HEK293T (cell line): Measurements from ENCODE around the gene SLC34A1.
"Not testable (repeated sequence)": the region's sequence is repeated elsewhere in the genome, so short reads cannot be mapped to it uniquely, and the experiment has no call there.

Source experiments
- CTCF ChIA-PET: fragments of 350-600 bp; formaldehyde crosslinking; extraction: SDS; loops from one replicate; lab custom pipeline; 2021; ENCODE audit warnings: antibody characterized with exemption, inconsistent platforms; lab: Yijun Ruan, JAX
- POLR2A ChIA-PET: fragments of 350-600 bp; formaldehyde crosslinking; extraction: SDS; loops from one replicate; lab custom pipeline; 2020; ENCODE audit warnings: antibody characterized with exemption, inconsistent platforms; lab: Yijun Ruan, JAX
- DNase-seq: peaks from one replicate; pipeline ENCODE4 v3.0.0; 2012; ENCODE audit warnings: mixed read lengths; ENCODE audit errors: extremely low spot score
- ARNT ChIP-seq: fragments of 450-650 bp; IDR thresholded peaks from 2 replicates; pipeline ENCODE4 v1.6.1; 2017; ENCODE audit warnings: mild to moderate bottlenecking
- BHLHE40 ChIP-seq: fragments of 450-650 bp; IDR thresholded peaks from 2 replicates; pipeline ENCODE4 v1.6.1; 2016; ENCODE audit warnings: mild to moderate bottlenecking, moderate library complexity, borderline replicate concordance
- CTBP1 ChIP-seq: fragments of 450-650 bp; IDR thresholded peaks from 2 replicates; pipeline ENCODE4 v1.6.1; 2016; ENCODE audit warnings: borderline replicate concordance
- ELF4 ChIP-seq: fragments of 450-650 bp; IDR thresholded peaks from 2 replicates; pipeline ENCODE4 v1.6.1; 2017; ENCODE audit warnings: antibody characterized with exemption
- FOXA1 ChIP-seq: fragments of 450-650 bp; IDR thresholded peaks from 2 replicates; pipeline ENCODE4 v1.6.1; 2016; ENCODE audit warnings: mild to moderate bottlenecking
- FOXK2 ChIP-seq: fragments of 450-650 bp; IDR thresholded peaks from 2 replicates; pipeline ENCODE4 v1.6.1; 2016; ENCODE audit warnings: mild to moderate bottlenecking
- FOXM1 ChIP-seq: fragments of 450-650 bp; IDR thresholded peaks from 2 replicates; pipeline ENCODE4 v1.6.1; 2017; ENCODE audit warnings: mild to moderate bottlenecking, borderline replicate concordance
- HDGF ChIP-seq: fragments of 450-650 bp; IDR thresholded peaks from 2 replicates; pipeline ENCODE4 v1.6.1; 2017; ENCODE audit warnings: antibody characterized with exemption, borderline replicate concordance
- L3MBTL2 ChIP-seq: fragments of 450-650 bp; conservative IDR thresholded peaks from 2 replicates; pipeline ENCODE4 v1.6.1; 2016; ENCODE audit warnings: mild to moderate bottlenecking
- LEF1 ChIP-seq: fragments of 450-650 bp; IDR thresholded peaks from 2 replicates; pipeline ENCODE4 v1.6.1; 2017; ENCODE audit warnings: mild to moderate bottlenecking, borderline replicate concordance
- NFRKB ChIP-seq: fragments of 450-650 bp; IDR thresholded peaks from 2 replicates; pipeline ENCODE4 v1.6.1; 2016; ENCODE audit warnings: mild to moderate bottlenecking, moderate library complexity
- SP1 ChIP-seq: fragments of 450-650 bp; IDR thresholded peaks from 2 replicates; pipeline ENCODE4 v1.6.1; 2017
- SUZ12 ChIP-seq: fragments of 450-650 bp; IDR thresholded peaks from 2 replicates; pipeline ENCODE4 v1.6.1; 2016; ENCODE audit warnings: mild to moderate bottlenecking
- TARDBP ChIP-seq: fragments of 450-650 bp; IDR thresholded peaks from 2 replicates; pipeline ENCODE4 v1.6.1; 2016
- ZNF384 ChIP-seq: fragments of 450-650 bp; IDR thresholded peaks from 2 replicates; pipeline ENCODE4 v1.6.1; 2016
- TF ChIP-seq, protein P1 (sequence below): fragments of 450-650 bp; IDR thresholded peaks from 2 replicates; pipeline ENCODE4 v1.6.1; 2016

SLC34A1 gene

DNA sequence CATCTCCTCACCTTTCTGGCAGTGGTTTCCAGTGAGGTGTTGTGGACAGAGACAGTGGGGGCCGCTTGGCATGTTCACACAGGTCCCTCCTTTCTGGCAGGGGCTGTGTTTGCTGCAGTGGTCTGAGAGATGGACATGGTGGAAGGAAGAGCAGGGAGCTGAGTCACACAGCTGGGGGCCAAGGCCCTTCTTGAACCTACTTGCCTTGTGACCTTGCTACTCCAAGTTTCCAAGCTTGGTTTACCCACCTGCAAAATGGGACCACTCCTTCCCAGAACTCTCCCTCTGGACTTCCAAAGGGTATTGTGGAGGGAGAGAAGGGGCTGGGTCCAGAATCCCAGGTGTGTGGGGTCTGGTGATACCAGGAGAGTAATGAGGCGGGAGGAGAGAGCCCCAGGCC is 21.1 kb downstream of the SLC34A1 start:
- POLR2A ChIA-PET = interaction anchor here (0.6 to 4.5 kb wide), 4 partner anchors 18 to 49 kb away, joined by 3 to 46 read pairs (median 18); partner anchors contain the start of gene GRK6
- CTCF ChIA-PET = interaction anchor here (0.8 to 5.0 kb wide), 9 partner anchors 12 to 96 kb away, joined by 3 to 50 read pairs (median 8); partner anchors contain the start of genes GRK6 and PRR7
- TF ChIP-seq FOXK2 (no peak), BHLHE40 (no peak), SP1 (no peak), L3MBTL2 (no peak), CTBP1 (no peak)
- DNase-seq = no peak

DNA sequence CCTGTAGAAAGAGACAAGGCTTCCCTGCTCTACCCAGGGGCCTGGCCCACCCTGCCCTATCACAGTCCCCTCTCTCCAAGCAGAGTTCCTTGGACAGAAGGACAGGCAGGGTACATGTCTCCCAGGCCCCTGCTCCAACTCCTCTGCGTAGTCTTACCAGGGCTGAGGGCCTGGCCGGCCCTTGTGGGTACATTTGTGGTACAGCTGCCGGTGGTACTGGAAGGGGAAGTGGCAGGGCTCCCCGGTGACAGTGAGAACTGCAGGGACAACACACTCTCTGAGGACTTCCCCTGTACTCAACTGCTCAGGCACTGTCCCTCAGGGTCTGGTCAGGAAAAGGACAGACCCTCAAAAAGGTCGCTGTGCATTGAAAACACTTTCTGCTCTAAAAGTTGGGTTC is 21.6 kb downstream of the SLC34A1 start:
- no peak for DNase-seq
- POLR2A ChIA-PET = interaction anchor here (3.6 to 4.5 kb wide), 2 partner anchors 21 to 49 kb away, joined by 30 to 34 read pairs; partner anchors contain the start of gene GRK6
- CTCF ChIA-PET = interaction anchor here (0.8 to 5.0 kb wide), 2 partner anchors 12 to 42 kb away, joined by 3 to 30 read pairs; partner anchors contain the start of gene PRR7
- no peak for TF ChIP-seq LEF1
- TF ChIP-seq FOXA1 = no peak
- TF ChIP-seq L3MBTL2 = no peak
- TF ChIP-seq, protein P1, sequence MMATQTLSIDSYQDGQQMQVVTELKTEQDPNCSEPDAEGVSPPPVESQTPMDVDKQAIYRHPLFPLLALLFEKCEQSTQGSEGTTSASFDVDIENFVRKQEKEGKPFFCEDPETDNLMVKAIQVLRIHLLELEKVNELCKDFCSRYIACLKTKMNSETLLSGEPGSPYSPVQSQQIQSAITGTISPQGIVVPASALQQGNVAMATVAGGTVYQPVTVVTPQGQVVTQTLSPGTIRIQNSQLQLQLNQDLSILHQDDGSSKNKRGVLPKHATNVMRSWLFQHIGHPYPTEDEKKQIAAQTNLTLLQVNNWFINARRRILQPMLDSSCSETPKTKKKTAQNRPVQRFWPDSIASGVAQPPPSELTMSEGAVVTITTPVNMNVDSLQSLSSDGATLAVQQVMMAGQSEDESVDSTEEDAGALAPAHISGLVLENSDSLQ = no peak
- TF ChIP-seq FOXM1 = no peak
- no peak for TF ChIP-seq NFRKB
- TF ChIP-seq BHLHE40 = no peak
- no peak for TF ChIP-seq SUZ12
- TF ChIP-seq FOXK2 = no peak

DNA sequence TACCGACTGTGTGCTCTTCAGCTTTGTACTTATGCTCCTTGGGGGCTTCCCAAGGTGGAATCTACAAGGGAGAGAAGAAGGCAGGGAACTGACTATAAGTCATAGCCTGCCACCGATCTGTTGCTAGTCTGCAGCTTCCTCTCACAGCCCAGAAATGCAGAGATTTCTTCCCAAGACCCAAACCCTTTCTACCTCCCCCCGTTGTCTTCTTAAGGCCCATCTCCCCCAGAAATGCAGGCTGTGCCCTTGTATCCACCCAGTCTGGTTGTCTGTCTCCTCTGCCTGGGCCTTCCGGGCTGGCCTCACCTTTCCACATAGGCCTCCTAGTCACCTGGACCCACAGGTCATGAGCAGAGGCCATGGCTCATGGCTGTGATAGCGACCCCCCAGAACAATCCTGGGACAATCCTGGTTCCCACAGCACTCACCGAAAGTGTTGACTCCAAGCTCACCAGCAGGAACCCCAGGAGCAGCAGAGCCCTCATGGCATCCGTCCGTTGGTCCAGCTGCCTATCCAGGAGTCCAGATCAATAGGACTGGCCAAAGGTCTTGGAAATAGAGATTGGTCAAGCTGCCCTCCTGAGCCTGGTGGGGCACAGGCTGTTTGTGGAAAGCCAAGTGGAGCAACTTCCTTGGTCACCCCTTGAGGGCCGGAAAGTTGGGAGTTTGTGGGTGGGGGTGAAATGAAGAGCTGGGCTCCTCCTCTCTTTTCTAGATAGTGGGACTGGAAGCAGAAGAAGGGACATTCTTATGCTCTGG is 25.0 kb downstream of the SLC34A1 start, which contains the start of gene F12:
Gene F12 (minus strand): TSS at position 522 of the 759 bp plus-strand sequence. CDS start 37 bp downstream, at position 485.
- ChIA-PET POLR2A (interaction anchor here (0.7 to 3.6 kb wide), 4 partner anchors 17 to 762 kb away, joined by 3 to 30 read pairs (median 4); partner anchors contain the start of genes GRK6, PRR7 and TSPAN17), CTCF (interaction anchor here (1.2 to 1.6 kb wide), 2 partner anchors 9 to 48 kb away, joined by 3 to 5 read pairs; no protein-coding TSS in a partner anchor)
- TF ChIP-seq L3MBTL2 = no peak
- no peak for TF ChIP-seq ELF4
- no peak for TF ChIP-seq CTBP1
- no peak for TF ChIP-seq LEF1
- TF ChIP-seq FOXM1 = no peak

DNA sequence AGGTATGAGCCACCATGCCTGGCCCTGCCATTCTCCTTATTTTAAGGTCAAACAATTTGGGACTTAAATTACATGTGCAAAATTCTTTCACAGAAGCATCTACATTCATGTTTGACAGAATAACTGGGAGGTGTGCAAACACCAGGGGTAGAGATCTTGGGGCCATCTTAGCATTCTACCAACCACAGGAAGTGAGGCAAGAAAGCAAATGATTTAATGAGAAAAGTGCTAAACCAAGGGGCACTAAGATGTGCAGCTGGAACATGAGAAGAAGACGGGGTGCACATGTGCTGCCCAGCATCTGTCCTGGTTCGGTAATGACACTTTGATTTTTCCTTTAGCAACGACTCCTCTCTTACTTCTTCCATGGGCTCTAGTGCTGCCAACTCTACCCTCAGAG is 26.3 kb downstream of the SLC34A1 start:
- ChIA-PET CTCF (interaction anchor here (1.6 kb wide), 1 partner anchor 45 kb away, joined by 4 read pairs; no protein-coding TSS in a partner anchor), POLR2A (interaction anchor here (0.7 to 0.9 kb wide), 2 partner anchors 15 to 17 kb away, joined by 3 read pairs; no protein-coding TSS in a partner anchor)
- DNase-seq = no peak
- TF ChIP-seq LEF1 (no peak), ZNF384 (no peak), ARNT (no peak), FOXK2 (no peak), NFRKB (no peak), L3MBTL2 (no peak), TARDBP (no peak), HDGF (no peak), FOXA1 (no peak), SUZ12 (no peak), SP1 (no peak), BHLHE40 (no peak)
- TF ChIP-seq, protein P1 = no peak

More for the DNA sequence above, 25.0 kb downstream of the SLC34A1 start, which contains the start of gene F12:
- DNase-seq = no peak

DNA sequence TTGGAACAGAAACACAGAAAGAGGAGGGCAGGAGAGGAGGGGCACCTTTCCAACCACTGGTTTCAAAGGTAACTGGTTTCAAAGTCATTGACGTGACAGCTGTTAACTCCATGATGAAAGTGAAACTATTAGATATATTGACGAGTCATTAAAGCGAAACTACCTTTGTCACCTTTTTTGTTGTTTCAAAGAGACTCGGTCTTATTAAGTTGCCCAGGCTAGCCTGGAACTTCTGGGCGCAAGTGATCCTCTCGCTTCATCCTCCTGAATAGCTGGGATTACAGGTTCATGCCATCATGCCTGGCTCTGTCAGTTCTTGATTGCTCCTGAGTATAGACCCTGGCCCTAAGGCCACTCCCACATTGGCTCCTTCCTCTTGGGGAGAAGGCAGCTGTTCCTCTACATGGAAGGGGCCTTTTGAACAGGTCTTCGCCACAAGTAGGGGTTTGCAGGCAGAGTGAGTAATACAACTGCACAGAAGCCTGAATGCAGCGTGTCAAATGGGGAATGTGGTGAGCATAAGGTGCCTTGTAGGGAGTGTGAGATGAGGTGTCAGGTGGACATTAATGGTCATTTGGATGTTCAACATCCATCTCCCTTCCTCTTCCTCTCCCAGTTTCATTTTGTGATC is 28.5 kb downstream of the SLC34A1 start:
- POLR2A ChIA-PET = no interaction called here
- CTCF ChIA-PET = no interaction called here
- no peak for TF ChIP-seq TARDBP
- TF ChIP-seq, protein P1 = no peak
- TF ChIP-seq ELF4 = no peak
- TF ChIP-seq FOXM1 = no peak
- TF ChIP-seq NFRKB = no peak
- no peak for TF ChIP-seq SP1
- no peak for DNase-seq

DNA sequence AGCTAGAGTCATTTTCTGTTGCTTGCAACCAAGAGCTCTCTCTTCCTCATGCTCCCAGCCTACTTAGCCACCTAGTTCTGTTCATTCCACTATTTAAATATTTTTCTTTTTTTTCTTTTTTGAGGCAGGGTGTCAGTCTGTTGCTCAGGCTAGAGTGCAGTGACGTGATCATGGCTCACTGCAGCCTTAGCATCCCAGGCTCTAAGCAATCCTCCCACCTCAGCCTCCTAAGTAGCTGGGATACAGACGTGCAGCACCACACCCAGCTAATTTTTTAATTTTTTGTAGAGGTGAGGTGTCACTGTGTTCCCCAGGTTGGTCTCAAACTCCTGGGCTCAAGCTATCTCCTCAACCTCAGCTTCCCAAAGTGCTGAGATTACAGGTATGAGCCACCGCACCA is 30.2 kb downstream of the SLC34A1 start:
- no peak for TF ChIP-seq CTBP1
- TF ChIP-seq HDGF = no peak
- no peak for TF ChIP-seq TARDBP
- TF ChIP-seq FOXK2 = no peak
- no peak for TF ChIP-seq ARNT
- TF ChIP-seq SUZ12 = no peak
- TF ChIP-seq, protein P1 = no peak
- TF ChIP-seq ZNF384 = no peak
- TF ChIP-seq FOXM1 = no peak
- no peak for TF ChIP-seq LEF1
- no peak for TF ChIP-seq BHLHE40
- TF ChIP-seq ELF4 = no peak
- TF ChIP-seq SP1 = no peak
- no peak for TF ChIP-seq L3MBTL2
- no peak for TF ChIP-seq NFRKB
- TF ChIP-seq FOXA1 = no peak
- DNase-seq = no peak
- ChIA-PET CTCF (interaction anchor here (0.9 kb wide), 1 partner anchor 32 kb away, joined by 3 read pairs; no protein-coding TSS in a partner anchor), POLR2A (interaction anchor here (4.9 kb wide), 1 partner anchor 12 kb away, joined by 19 read pairs; the partner anchor contains the start of gene GRK6)

DNA sequence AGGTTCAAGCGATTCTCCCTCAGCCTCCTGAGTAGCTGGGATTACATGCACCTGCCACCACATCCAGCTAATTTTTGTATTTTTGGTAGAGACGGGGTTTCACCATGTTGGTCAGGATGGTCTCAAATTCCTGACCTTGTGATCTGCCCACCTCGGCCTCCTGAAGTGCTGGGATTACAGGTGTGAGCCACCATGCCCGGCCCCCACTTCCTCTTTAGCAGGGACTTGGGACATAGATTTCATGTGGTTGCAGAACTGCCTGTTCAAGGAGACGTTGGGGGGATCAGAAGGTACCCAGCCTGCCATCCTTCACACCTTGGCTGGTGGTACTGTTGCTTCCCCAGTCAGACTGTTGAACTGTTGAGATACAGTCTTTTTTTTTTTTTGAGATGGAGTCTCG is 32.8 kb downstream of the SLC34A1 start:
- not testable (repeated sequence) for DNase-seq

More for the DNA sequence above, 32.8 kb downstream of the SLC34A1 start:
- ChIA-PET CTCF (interaction anchor here (0.7 to 1.5 kb wide), 3 partner anchors 8 to 757 kb away, joined by 3 to 7 read pairs (median 4); no protein-coding TSS in a partner anchor), POLR2A (interaction anchor here (4.9 kb wide), 1 partner anchor 9 kb away, joined by 19 read pairs; the partner anchor contains the start of gene GRK6)
